ENCODE results near the gene MAP4K5.

The MAP4K5 gene

GRCh38 chr14:50398189-50398580 lies 134.2 kb downstream of the MAP4K5 start:
- H3K4me3 ChIP-seq = no peak overlapping the region
- no peak for TF ChIP-seq CTCF (IDR thresholded peaks at IDR 0.05)
- intact Hi-C loops (cut with DNase I; ENCODE audit: low total_unique reads) = loop anchor here (10.0 kb wide), 1 partner anchor 63 kb away; no protein-coding TSS in a partner anchor
- H3K36me3 ChIP-seq = no peaks in the 10 kb centered on the region
- H3K9me3 ChIP-seq = no peaks in the 10 kb centered on the region
- peak overlapping the region in 1 of 2 donors; percentile 75 for H3K27ac ChIP-seq
- no peaks in the 10 kb centered on the region for H3K27me3 ChIP-seq
- H3K4me1 ChIP-seq = peaks cover 0 to 38% (median 25%) of the 10 kb centered on the region in 4 donors
- DNase-seq = no peak

GRCh38 chr14:50397390-50398188 lies 134.8 kb downstream of the MAP4K5 start:
- Histone ChIP-seq H3K36me3 (no peaks in the 10 kb centered on the region), H3K27ac (peak overlapping the region; percentile 75 to 89), H3K4me3 (peak overlapping the region; percentile 65 to 71), H3K9me3 (no peaks in the 10 kb centered on the region), H3K4me1 (peaks cover 0 to 38% (median 25%) of the 10 kb centered on the region in 4 donors), H3K27me3 (no peaks in the 10 kb centered on the region)
- intact Hi-C loops (cut with DNase I; ENCODE audit: low total_unique reads) = loop anchor here (10.0 kb wide), 1 partner anchor 63 kb away; no protein-coding TSS in a partner anchor
- TF ChIP-seq CTCF (IDR thresholded peaks at IDR 0.05) = no peak
- peak in 1 of 2 donors; percentile 37 for DNase-seq

- Histone ChIP-seq H3K4me3 (peak within 1 kb of the TSS; percentile 65 to 71), H3K4me1 (peaks cover 0 to 38% (median 25%) of the 10 kb centered on the region in 4 donors), H3K27ac (peak within 1 kb of the TSS; percentile 75 to 89), H3K9me3 (no peaks in the 10 kb centered on the region), H3K27me3 (no peaks in the 10 kb centered on the region), H3K36me3 (no peaks in the 10 kb centered on the region)
- DNase-seq = peak; percentile 50 to 78
- TF ChIP-seq CTCF (IDR thresholded peaks at IDR 0.05) = no peak
- intact Hi-C loops (cut with DNase I; ENCODE audit: low total_unique reads) = loop anchor here (10.0 kb wide), 1 partner anchor 62 kb away; no protein-coding TSS in a partner anchor
Measured at GRCh38 chr14:50396631-50397389, 135.6 kb downstream of the MAP4K5 start, which contains the start of gene CDKL1. Gene CDKL1, minus strand, starts transcription at chr14:50396881. Its CDS starts 1,013 bp downstream, at chr14:50395868.

- Histone ChIP-seq H3K27me3 (no peaks in the 10 kb centered on the region), H3K4me1 (peaks cover 0 to 38% (median 25%) of the 10 kb centered on the region in 4 donors), H3K27ac (peak overlapping the region; percentile 75 to 89), H3K4me3 (peak overlapping the region; percentile 65 to 71), H3K9me3 (no peaks in the 10 kb centered on the region), H3K36me3 (no peaks in the 10 kb centered on the region)
- no peak for TF ChIP-seq CTCF (IDR thresholded peaks at IDR 0.05)
- peak in 1 of 2 donors; percentile 56 for DNase-seq
- intact Hi-C loops (cut with DNase I; ENCODE audit: low total_unique reads) = loop anchor here (10.0 kb wide), 1 partner anchor 61 kb away; no protein-coding TSS in a partner anchor
Measured at GRCh38 chr14:50395448-50395847, 136.9 kb downstream of the MAP4K5 start.

GRCh38 chr14:50394713-50395112 lies 137.7 kb downstream of the MAP4K5 start:
- H3K4me3 ChIP-seq = no peak overlapping the region
- no peak for TF ChIP-seq CTCF (IDR thresholded peaks at IDR 0.05)
- no peaks in the 10 kb centered on the region for H3K27me3 ChIP-seq
- H3K27ac ChIP-seq = no peak overlapping the region
- DNase-seq = no peak
- intact Hi-C loops (cut with DNase I; ENCODE audit: low total_unique reads) = loop anchor here (10.0 kb wide), 1 partner anchor 60 kb away; no protein-coding TSS in a partner anchor
- H3K4me1 ChIP-seq = peaks cover 0 to 31% (median 19%) of the 10 kb centered on the region in 4 donors
- H3K36me3 ChIP-seq = no peaks in the 10 kb centered on the region
- H3K9me3 ChIP-seq = no peaks in the 10 kb centered on the region
